HepG2 (cell line): ENCODE measurements around the gene KNG1. TPM values are rescaled to one million over a fixed set of nuclear protein-coding genes. Genes with fewer than 3 reads are reported as not detected.

Experiments
- ASH2L ChIP-seq: fragments of 300-600, 200-600 bp; sonication (generic); IDR thresholded peaks from 2 replicates; pipeline ENCODE4 v1.7.0; 2017; ENCODE audit warnings: low read depth, mild to moderate bottlenecking, moderate library complexity, mixed read lengths, low read length; ENCODE audit not compliant: insufficient read length
- ATF7 ChIP-seq, 2 experiments: fragments of 450-650 bp in 1 of 2; sonication (generic) in 1 of 2; formaldehyde crosslinking in 1 of 2; IDR thresholded peaks; 2 replicates each; pipeline versions ENCODE4 v1.4.0 to v1.6.1; 2016 to 2020; ENCODE audit warnings: antibody characterized with exemption in 1 of 2, mild to moderate bottlenecking in 1 of 2, missing genetic modification reagents in 1 of 2
- BCL6 ChIP-seq: IDR thresholded peaks from 2 replicates; pipeline ENCODE4 v1.6.1; 2016; ENCODE audit warnings: missing genetic modification reagents, missing compliant biosample characterization
- ERF ChIP-seq: IDR thresholded peaks from 2 replicates; pipeline ENCODE4 v1.6.1; 2018; ENCODE audit warnings: missing biosample characterization, missing genetic modification reagents
- GATAD1 ChIP-seq: IDR thresholded peaks from 2 replicates; pipeline ENCODE4 v1.6.1; 2016; ENCODE audit warnings: missing genetic modification reagents, missing compliant biosample characterization
- GTF2F1 ChIP-seq: fragments of 150-350 bp; IDR thresholded peaks from 2 replicates; pipeline ENCODE4 v1.6.1; 2014; ENCODE audit warnings: low read length
- HIC2 ChIP-seq: sonication (generic); formaldehyde crosslinking; IDR thresholded peaks from 2 replicates; pipeline ENCODE4 v1.9.0; 2022; ENCODE audit warnings: low read depth, missing genetic modification reagents
- HNRNPUL1 ChIP-seq: fragments of 200-400 bp; formaldehyde crosslinking; IDR thresholded peaks from 2 replicates; pipeline ENCODE4 v1.6.1; 2017; ENCODE audit warnings: low read depth, mild to moderate bottlenecking, low read length, moderate library complexity
- IRF2 ChIP-seq: IDR thresholded peaks from 2 replicates; pipeline ENCODE4 v1.6.1; 2018; ENCODE audit warnings: missing genetic modification reagents, missing compliant biosample characterization
- KIAA2018 ChIP-seq: sonication (generic); formaldehyde crosslinking; IDR thresholded peaks from 2 replicates; pipeline ENCODE4 v1.5.0; 2020; ENCODE audit warnings: mild to moderate bottlenecking, missing genetic modification reagents, borderline replicate concordance
- KLF13 ChIP-seq: sonication (generic); formaldehyde crosslinking; IDR thresholded peaks from 2 replicates; pipeline ENCODE4 v1.4.0; 2020; ENCODE audit warnings: mild to moderate bottlenecking, missing genetic modification reagents
- KMT2A ChIP-seq: sonication (generic); formaldehyde crosslinking; IDR thresholded peaks from 2 replicates; pipeline ENCODE4 v1.4.0; 2020; ENCODE audit warnings: missing genetic modification reagents
- RBAK ChIP-seq: sonication (generic); formaldehyde crosslinking; IDR thresholded peaks from 2 replicates; pipeline ENCODE4 v1.5.1; 2020; ENCODE audit warnings: mild to moderate bottlenecking, missing genetic modification reagents
- SMAD1 ChIP-seq: sonication (generic); formaldehyde crosslinking; IDR thresholded peaks from 2 replicates; pipeline ENCODE4 v1.4.0; 2020; ENCODE audit warnings: missing genetic modification reagents, low read depth, mild to moderate bottlenecking, borderline replicate concordance
- SOX6 ChIP-seq, 2 experiments: fragments of 450-650 bp in 1 of 2; sonication (generic) in 1 of 2; formaldehyde crosslinking in 1 of 2; IDR thresholded peaks; 2 replicates each; pipeline versions ENCODE4 v1.4.0 to v1.6.1; 2017 to 2020; ENCODE audit warnings: antibody characterized with exemption in 1 of 2, mild to moderate bottlenecking in 1 of 2, missing genetic modification reagents in 1 of 2
- SP2 ChIP-seq: sonication (generic); formaldehyde crosslinking; IDR thresholded peaks from 2 replicates; pipeline ENCODE4 v1.5.1; 2020; ENCODE audit warnings: mild to moderate bottlenecking, missing genetic modification reagents
- THAP11 ChIP-seq: IDR thresholded peaks from 2 replicates; pipeline ENCODE4 v1.6.1; 2016; ENCODE audit warnings: missing biosample characterization, missing genetic modification reagents
- ZNF230 ChIP-seq: sonication (generic); formaldehyde crosslinking; IDR thresholded peaks from 2 replicates; pipeline ENCODE4 v1.4.0; 2020; ENCODE audit warnings: mild to moderate bottlenecking, missing genetic modification reagents
- ZNF350 ChIP-seq: sonication (generic); formaldehyde crosslinking; IDR thresholded peaks from 2 replicates; pipeline ENCODE4 v1.4.0; 2020; ENCODE audit warnings: mild to moderate bottlenecking, low read depth, missing genetic modification reagents, borderline replicate concordance
- ZNF558 ChIP-seq: sonication (generic); formaldehyde crosslinking; IDR thresholded peaks from 2 replicates; pipeline ENCODE4 v1.9.0; 2022; ENCODE audit warnings: mild to moderate bottlenecking, missing genetic modification reagents, borderline replicate concordance
- ZSCAN29 ChIP-seq: sonication (generic); formaldehyde crosslinking; conservative IDR thresholded peaks from 2 replicates; pipeline ENCODE4 v1.4.0; 2020; ENCODE audit warnings: mild to moderate bottlenecking, missing genetic modification reagents
- polyA plus RNA-seq, 8 experiments: library from polyadenylated mRNA; depleted of rRNA in 3 of 8; stranded (reverse) in 7 of 8; unstranded in 1 of 8; fragments of >200 nt; fragmentation: Illumina TruSeq in 4 of 8; extraction: Trizol in 4 of 8; gene quantifications; 2 replicates each; pipeline versions ENCODE4 v1.2.1 to v1.2.3, GENCODE V29; 2011 to 2016; ENCODE audit warnings: low read depth in 4 of 8, missing spikeins in 1 of 8, mixed read lengths in 1 of 8; ENCODE audit not compliant: insufficient read depth in 1 of 8
- total RNA-seq, 5 experiments: library from RNA; depleted of rRNA; stranded (reverse); fragments of >200 nt; fragmentation: Illumina TruSeq; extraction: Trizol; gene quantifications; 2 replicates each; pipeline ENCODE4 v1.2.3, GENCODE V29; 2016; ENCODE audit warnings: low read depth in 1 of 5

KNG1 gene
- total and polyA plus RNA-seq, 2 of the 13 experiments (the other 11 are each of a cell fraction or from before 2014, with no cell fraction given), result 6.5 to 7.0 TPM

- TF ChIP-seq SOX6 (IDR thresholded peaks at IDR 0.05), result no peak
- no peak for TF ChIP-seq SOX6 (CRISPR knock-in tag; IDR thresholded peaks at IDR 0.05)
- TF ChIP-seq IRF2, result no peak
- TF ChIP-seq HIC2, result no peak
- TF ChIP-seq HNRNPUL1, result no peak
- TF ChIP-seq SMAD1 (CRISPR knock-in tag), result no peak
- no peak for TF ChIP-seq KIAA2018
- TF ChIP-seq KMT2A (CRISPR knock-in tag), result no peak
- no peak for TF ChIP-seq ZNF350 (CRISPR knock-in tag)
- no peak for TF ChIP-seq RBAK (CRISPR knock-in tag)
- no peak for TF ChIP-seq SP2 (CRISPR knock-in tag)
- TF ChIP-seq GTF2F1, result no peak
- TF ChIP-seq GATAD1, result peak; percentile 11; the same call in 1 of the 2 replicates
- no peak for TF ChIP-seq ATF7 (IDR thresholded peaks at IDR 0.05)
- no peak for TF ChIP-seq ATF7 (CRISPR knock-in tag; IDR thresholded peaks at IDR 0.05)
- TF ChIP-seq BCL6, result 0 out of 2 replicates have a peak, but pooled peaks have one; percentile 15
- TF ChIP-seq ZNF558 (CRISPR knock-in tag), result peak; percentile 65; the same call in 1 of the 2 replicates
- no peak for TF ChIP-seq ZSCAN29
- no peak for TF ChIP-seq ASH2L
- no peak for TF ChIP-seq ERF (CRISPR knock-in tag)
- no peak for TF ChIP-seq THAP11
- no peak for TF ChIP-seq ZNF230 (CRISPR knock-in tag)
- TF ChIP-seq KLF13 (CRISPR knock-in tag), result no peak
Observed at GRCh38 chr3:186790261-186790981, 73.3 kb downstream of the KNG1 start (continued).
